GM18499 (cell line): ENCODE measurements around the gene SPON2.

Source experiments
- ATAC-seq: cut with Tn5 transposase; IDR thresholded peaks from one replicate; pipeline ENCODE4 v1.9.1; 2021; ENCODE audit warnings: moderate number of reproducible peaks; ENCODE audit not compliant: insufficient read depth, unreplicated experiment

Gene SPON2

GRCh38 chr4:1176398-1177273, 4.3 kb upstream of the SPON2 start:
- no peak for ATAC-seq

- ATAC-seq, result no peak
Observed at GRCh38 chr4:1175635-1176229, 3.3 kb upstream of the SPON2 start.

GRCh38 chr4:1174941-1175634, 2.7 kb upstream of the SPON2 start:
- ATAC-seq, result no peak

GRCh38 chr4:1172971-1173757, 781 bp upstream of the SPON2 start:
- no peak for ATAC-seq

GRCh38 chr4:1171311-1172227, 814 bp downstream of the SPON2 start:
- no peak for ATAC-seq

- ATAC-seq, result no peak
Observed at GRCh38 chr4:1170976-1171310, 1.4 kb downstream of the SPON2 start.

GRCh38 chr4:1170156-1170975, 2.0 kb downstream of the SPON2 start:
- ATAC-seq, result no peak

- ATAC-seq, result no peak
Observed at GRCh38 chr4:1169691-1170096, 2.7 kb downstream of the SPON2 start.

GRCh38 chr4:1169171-1169671, 3.2 kb downstream of the SPON2 start:
- no peak for ATAC-seq

- ATAC-seq, result no peak
Observed at GRCh38 chr4:1168191-1169101, 3.9 kb downstream of the SPON2 start.

GRCh38 chr4:1167244-1167949, 5.0 kb downstream of the SPON2 start:
- ATAC-seq, result peak; percentile 65

- ATAC-seq, result no peak
Observed at GRCh38 chr4:1166509-1167243, 5.7 kb downstream of the SPON2 start.

GRCh38 chr4:1164956-1165545, 7.3 kb downstream of the SPON2 start:
- no peak for ATAC-seq

- no peak for ATAC-seq
Observed at GRCh38 chr4:1164444-1164843, 7.9 kb downstream of the SPON2 start.

GRCh38 chr4:1164040-1164439, 8.3 kb downstream of the SPON2 start:
- no peak for ATAC-seq

GRCh38 chr4:1160351-1160750, 12.0 kb downstream of the SPON2 start:
- ATAC-seq, result no peak
